ENCODE measurements around the gene AURKAIP1.
A peak's percentile ranks its signal among the peaks of the same experiment; 100 is the strongest.

- TF ChIP-seq CTCF (IDR thresholded peaks at IDR 0.05; ENCODE audit: poor library complexity, severe bottlenecking): no peak
- peak; percentile 95 for TF ChIP-seq POLR2AphosphoS5 (IDR thresholded peaks at IDR 0.05)
- TF ChIP-seq EP300 (conservative IDR thresholded peaks at IDR 0.05; ENCODE audit: poor library complexity, severe bottlenecking): no peak
- peak; percentile 67 for TF ChIP-seq REST (IDR thresholded peaks at IDR 0.05; ENCODE audit: borderline replicate concordance)
Measured at GRCh38 chr1:1324524-1325287, 50.3 kb downstream of the AURKAIP1 start, which contains the start of the genes CPTP and INTS11.

Measured in neural cell (in vitro differentiated cells).